Calu3 (cell line): ENCODE measurements around the gene PDGFA. TPM values are rescaled to one million over a fixed set of nuclear protein-coding genes. Genes with fewer than 3 reads are reported as not detected.

ENCODE experiments used
- BruUV-seq: library from RNA; stranded (reverse); fragments of 400-500 nt; replicated peaks from 2 replicates; lab custom pipeline; 2021; lab: Mats Ljungman, UMichigan
- CTCF ChIA-PET: fragments of 300-600 bp; sonication (Branson Sonifier 250); formaldehyde crosslinking; loops from one replicate; lab custom pipeline; 2022; ENCODE audit warnings: antibody characterized with exemption; lab: Charles Lee
- DNase-seq: peaks from one replicate; pipeline ENCODE4 v3.0.0; 2022
- H3K27ac Mint-ChIP-seq: one replicate; pipeline ENCODE4 v1.8.0; 2022; ENCODE audit warnings: mixed read lengths; ENCODE audit not compliant: unreplicated experiment
- H3K27me3 Mint-ChIP-seq: one replicate; pipeline ENCODE4 v1.8.0; 2022; ENCODE audit warnings: mixed read lengths; ENCODE audit not compliant: unreplicated experiment
- H3K36me3 Mint-ChIP-seq: one replicate; pipeline ENCODE4 v1.8.0; 2022; ENCODE audit warnings: mild to moderate bottlenecking, moderate library complexity, mixed read lengths; ENCODE audit not compliant: insufficient read depth, unreplicated experiment
- H3K4me1 Mint-ChIP-seq: one replicate; pipeline ENCODE4 v1.8.0; 2022; ENCODE audit warnings: mild to moderate bottlenecking, low read depth, mixed read lengths; ENCODE audit not compliant: unreplicated experiment
- H3K4me3 Mint-ChIP-seq: one replicate; pipeline ENCODE4 v1.8.0; 2022; ENCODE audit warnings: mild to moderate bottlenecking, low read depth, moderate library complexity, mixed read lengths; ENCODE audit not compliant: unreplicated experiment
- H3K9me3 Mint-ChIP-seq: one replicate; pipeline ENCODE4 v1.8.0; 2022; ENCODE audit warnings: low read depth, mixed read lengths; ENCODE audit not compliant: unreplicated experiment
- intact Hi-C: fragments of 100-400 bp; cut with micrococcal nuclease; formaldehyde crosslinking; loops from one replicate; pipeline ENCODE4 v1.10.0; 2022; ENCODE audit not compliant: unreplicated experiment
- total RNA-seq: library from RNA; stranded (reverse); gene quantifications from 2 replicates; pipeline ENCODE4 v1.2.3, GENCODE V29; 2022
- TF ChIP-seq, protein P1 (sequence below): fragments of 200-600 bp; IDR thresholded peaks from one replicate; pipeline ENCODE4 v1.8.0; 2022; ENCODE audit warnings: antibody characterized with exemption; ENCODE audit not compliant: unreplicated experiment

PDGFA gene
- total RNA-seq, 1 experiment from 2014 or later = 4.5 TPM

- Mint-ChIP-seq H3K4me3 (no peak overlapping the region), H3K4me1 (peaks cover 8% of the 10 kb centered on the region), H3K27me3 (peaks cover 23% of the 10 kb centered on the region), H3K36me3 (peaks cover 16% of the 10 kb centered on the region), H3K9me3 (peaks cover 3% of the 10 kb centered on the region), H3K27ac (no peak overlapping the region)
- intact Hi-C loops = no loop called here
- peak; percentile 1 for DNase-seq
- no TSS peak for BruUV-seq
- TF ChIP-seq, protein P1, sequence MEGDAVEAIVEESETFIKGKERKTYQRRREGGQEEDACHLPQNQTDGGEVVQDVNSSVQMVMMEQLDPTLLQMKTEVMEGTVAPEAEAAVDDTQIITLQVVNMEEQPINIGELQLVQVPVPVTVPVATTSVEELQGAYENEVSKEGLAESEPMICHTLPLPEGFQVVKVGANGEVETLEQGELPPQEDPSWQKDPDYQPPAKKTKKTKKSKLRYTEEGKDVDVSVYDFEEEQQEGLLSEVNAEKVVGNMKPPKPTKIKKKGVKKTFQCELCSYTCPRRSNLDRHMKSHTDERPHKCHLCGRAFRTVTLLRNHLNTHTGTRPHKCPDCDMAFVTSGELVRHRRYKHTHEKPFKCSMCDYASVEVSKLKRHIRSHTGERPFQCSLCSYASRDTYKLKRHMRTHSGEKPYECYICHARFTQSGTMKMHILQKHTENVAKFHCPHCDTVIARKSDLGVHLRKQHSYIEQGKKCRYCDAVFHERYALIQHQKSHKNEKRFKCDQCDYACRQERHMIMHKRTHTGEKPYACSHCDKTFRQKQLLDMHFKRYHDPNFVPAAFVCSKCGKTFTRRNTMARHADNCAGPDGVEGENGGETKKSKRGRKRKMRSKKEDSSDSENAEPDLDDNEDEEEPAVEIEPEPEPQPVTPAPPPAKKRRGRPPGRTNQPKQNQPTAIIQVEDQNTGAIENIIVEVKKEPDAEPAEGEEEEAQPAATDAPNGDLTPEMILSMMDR = no peak
- CTCF ChIA-PET = no interaction called here
Observed at GRCh38 chr7:473211-473734, 46.4 kb downstream of the PDGFA start.

DNA sequence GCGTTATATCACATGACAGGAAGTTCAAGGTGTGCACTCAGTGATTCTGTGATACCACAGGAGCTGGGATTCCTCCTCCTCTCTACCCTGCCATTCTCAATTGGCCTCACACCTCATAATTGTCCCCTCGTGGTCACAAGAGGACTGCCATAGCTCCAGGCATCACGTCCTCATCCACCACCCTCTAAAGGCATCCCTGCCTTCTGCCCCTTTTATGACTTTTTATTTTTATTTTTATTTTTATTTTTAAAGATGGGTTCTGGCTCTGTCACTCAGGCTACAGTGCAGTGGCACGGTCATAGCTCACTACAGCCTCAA lies 47.0 kb downstream of the PDGFA start:
- Mint-ChIP-seq H3K4me1 (peaks cover 4% of the 10 kb centered on the region), H3K4me3 (no peak overlapping the region), H3K9me3 (peaks cover 10% of the 10 kb centered on the region), H3K27ac (no peak overlapping the region), H3K36me3 (peaks cover 13% of the 10 kb centered on the region), H3K27me3 (peaks cover 23% of the 10 kb centered on the region)
- DNase-seq = no peak
- no TSS peak for BruUV-seq
- intact Hi-C loops = no loop called here
- TF ChIP-seq, protein P1 = no peak
- CTCF ChIA-PET = no interaction called here

DNA sequence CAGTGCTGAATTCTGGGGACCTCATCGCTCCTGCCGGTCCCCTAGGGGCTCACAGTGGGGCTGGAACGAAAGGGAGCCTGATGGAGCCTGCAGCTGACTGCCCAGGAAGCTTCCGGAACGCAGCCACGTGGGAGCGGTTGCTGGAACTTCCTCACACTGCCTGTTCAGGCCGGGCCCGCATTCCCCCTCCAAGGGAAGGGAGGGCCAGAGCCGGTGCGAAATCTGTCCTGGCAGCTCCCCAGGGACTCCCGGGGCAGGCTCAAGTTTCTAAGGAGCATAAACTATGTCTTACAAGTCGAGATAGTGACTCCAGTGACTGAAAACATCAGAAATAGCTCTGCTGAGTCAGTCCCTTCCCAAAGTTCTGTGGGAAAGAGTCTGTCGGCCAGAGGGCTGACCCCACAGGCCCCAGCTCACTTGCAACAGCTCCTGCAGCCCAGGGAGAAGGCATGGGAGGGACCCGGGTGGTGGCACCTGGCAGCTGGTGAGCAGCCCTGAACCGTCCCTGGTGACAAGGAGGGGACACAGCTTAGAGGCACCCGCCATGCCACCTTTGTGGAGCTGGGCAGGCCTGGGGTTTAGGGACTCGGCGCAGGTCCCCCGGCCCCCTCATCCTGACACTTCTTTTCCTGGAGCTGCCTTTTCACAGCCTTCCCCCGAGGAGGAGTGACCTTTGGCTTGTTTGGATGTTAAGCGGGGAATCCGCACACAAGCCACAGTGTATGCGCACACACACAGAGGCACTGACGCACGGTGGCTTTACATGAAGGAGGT lies 47.6 kb downstream of the PDGFA start:
- no TSS peak for BruUV-seq

DNA sequence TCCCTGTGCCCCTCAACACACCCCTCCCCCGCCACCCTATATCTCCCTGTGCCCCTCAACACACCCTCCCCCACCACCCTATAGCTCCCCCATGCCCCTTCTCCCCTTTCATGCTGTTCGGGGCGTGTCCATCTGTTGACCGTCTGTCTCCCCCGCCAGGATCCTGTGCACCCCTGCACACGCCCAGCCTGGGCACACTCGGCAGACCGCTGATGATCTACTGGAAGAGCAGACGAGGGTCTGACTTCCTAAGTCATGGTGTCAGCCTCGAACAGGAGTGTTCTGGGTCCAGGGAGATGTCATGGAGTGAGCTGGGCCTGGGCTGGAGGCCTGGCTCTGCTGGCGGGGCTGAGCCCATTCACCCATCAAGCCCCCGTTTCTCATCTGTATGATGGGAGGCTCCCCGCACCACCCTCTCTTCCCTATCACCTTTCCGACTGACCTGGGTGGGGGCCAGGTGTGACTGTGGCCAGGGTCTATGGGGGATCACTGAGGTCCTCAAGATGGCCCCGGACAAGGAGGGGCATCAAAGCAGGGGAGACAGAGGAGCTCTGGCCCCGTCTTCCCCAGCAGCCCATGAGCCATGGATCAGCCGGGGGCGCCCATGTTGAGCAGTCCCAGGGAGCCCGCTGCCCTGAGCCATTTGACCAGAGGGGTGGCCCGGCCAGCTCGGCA lies 48.3 kb downstream of the PDGFA start:
- intact Hi-C loops = no loop called here
- CTCF ChIA-PET = no interaction called here
- Mint-ChIP-seq H3K36me3 (peaks cover 7% of the 10 kb centered on the region), H3K27ac (no peak overlapping the region), H3K9me3 (peaks cover 12% of the 10 kb centered on the region), H3K4me1 (no peaks in the 10 kb centered on the region), H3K4me3 (no peak overlapping the region), H3K27me3 (peaks cover 36% of the 10 kb centered on the region)
- peak; percentile 0 for DNase-seq
- TF ChIP-seq, protein P1 = no peak
- BruUV-seq = no TSS peak

More for the DNA sequence above, 47.6 kb downstream of the PDGFA start:
- Mint-ChIP-seq H3K4me1 (no peaks in the 10 kb centered on the region), H3K27me3 (peaks cover 29% of the 10 kb centered on the region), H3K27ac (no peak overlapping the region), H3K9me3 (peaks cover 12% of the 10 kb centered on the region), H3K36me3 (peaks cover 10% of the 10 kb centered on the region), H3K4me3 (no peak overlapping the region)
- TF ChIP-seq, protein P1 = no peak
- intact Hi-C loops = no loop called here
- CTCF ChIA-PET = no interaction called here
- DNase-seq = peak; percentile 1
